Kidney epithelial cell (primary cell): Measurements from ENCODE around the gene KCNQ4. TPM values are rescaled to one million over a fixed set of nuclear protein-coding genes. Genes with fewer than 3 reads are reported as not detected.

Experiments used
- DNase-seq: peaks from one replicate; pipeline ENCODE4 v3.0.0-alpha.2; 2010; ENCODE audit warnings: low read depth
- H3K27me3 ChIP-seq: 2 replicates; pipeline ENCODE4 v1.6.0; 2011; ENCODE audit warnings: low read length; ENCODE audit not compliant: control insufficient read depth, insufficient read depth
- H3K36me3 ChIP-seq: 2 replicates; pipeline ENCODE4 v1.5.1; 2011; ENCODE audit warnings: low read length; ENCODE audit not compliant: control insufficient read depth, insufficient read depth
- H3K4me3 ChIP-seq: 2 replicates; pipeline ENCODE4 v1.5.1; 2011; ENCODE audit warnings: low read depth, mild to moderate bottlenecking, control low read depth, low read length
- total RNA-seq: library from RNA; depleted of rRNA; stranded (reverse); fragments of >200 nt; gene quantifications from 2 replicates; pipeline ENCODE4 v1.2.3, GENCODE V29; 2015
- TF ChIP-seq, protein P1 (sequence below): IDR thresholded peaks from 2 replicates; pipeline ENCODE4 v1.5.1; 2011; ENCODE audit warnings: mild to moderate bottlenecking, moderate library complexity, low read length, control low read depth, inconsistent platforms; ENCODE audit not compliant: insufficient read depth, poor library complexity, severe bottlenecking

The KCNQ4 gene
- total RNA-seq, 1 donor from 2014 or later, result 2.8 TPM

GRCh38 chr1:40879482-40880175 lies 96.0 kb downstream of the KCNQ4 start:
- no peak for DNase-seq
- TF ChIP-seq, protein P1, sequence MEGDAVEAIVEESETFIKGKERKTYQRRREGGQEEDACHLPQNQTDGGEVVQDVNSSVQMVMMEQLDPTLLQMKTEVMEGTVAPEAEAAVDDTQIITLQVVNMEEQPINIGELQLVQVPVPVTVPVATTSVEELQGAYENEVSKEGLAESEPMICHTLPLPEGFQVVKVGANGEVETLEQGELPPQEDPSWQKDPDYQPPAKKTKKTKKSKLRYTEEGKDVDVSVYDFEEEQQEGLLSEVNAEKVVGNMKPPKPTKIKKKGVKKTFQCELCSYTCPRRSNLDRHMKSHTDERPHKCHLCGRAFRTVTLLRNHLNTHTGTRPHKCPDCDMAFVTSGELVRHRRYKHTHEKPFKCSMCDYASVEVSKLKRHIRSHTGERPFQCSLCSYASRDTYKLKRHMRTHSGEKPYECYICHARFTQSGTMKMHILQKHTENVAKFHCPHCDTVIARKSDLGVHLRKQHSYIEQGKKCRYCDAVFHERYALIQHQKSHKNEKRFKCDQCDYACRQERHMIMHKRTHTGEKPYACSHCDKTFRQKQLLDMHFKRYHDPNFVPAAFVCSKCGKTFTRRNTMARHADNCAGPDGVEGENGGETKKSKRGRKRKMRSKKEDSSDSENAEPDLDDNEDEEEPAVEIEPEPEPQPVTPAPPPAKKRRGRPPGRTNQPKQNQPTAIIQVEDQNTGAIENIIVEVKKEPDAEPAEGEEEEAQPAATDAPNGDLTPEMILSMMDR, result no peak
- Histone ChIP-seq H3K4me3 (no peak overlapping the region), H3K27me3 (no peaks in the 10 kb centered on the region), H3K36me3 (no peaks in the 10 kb centered on the region)

DNA sequence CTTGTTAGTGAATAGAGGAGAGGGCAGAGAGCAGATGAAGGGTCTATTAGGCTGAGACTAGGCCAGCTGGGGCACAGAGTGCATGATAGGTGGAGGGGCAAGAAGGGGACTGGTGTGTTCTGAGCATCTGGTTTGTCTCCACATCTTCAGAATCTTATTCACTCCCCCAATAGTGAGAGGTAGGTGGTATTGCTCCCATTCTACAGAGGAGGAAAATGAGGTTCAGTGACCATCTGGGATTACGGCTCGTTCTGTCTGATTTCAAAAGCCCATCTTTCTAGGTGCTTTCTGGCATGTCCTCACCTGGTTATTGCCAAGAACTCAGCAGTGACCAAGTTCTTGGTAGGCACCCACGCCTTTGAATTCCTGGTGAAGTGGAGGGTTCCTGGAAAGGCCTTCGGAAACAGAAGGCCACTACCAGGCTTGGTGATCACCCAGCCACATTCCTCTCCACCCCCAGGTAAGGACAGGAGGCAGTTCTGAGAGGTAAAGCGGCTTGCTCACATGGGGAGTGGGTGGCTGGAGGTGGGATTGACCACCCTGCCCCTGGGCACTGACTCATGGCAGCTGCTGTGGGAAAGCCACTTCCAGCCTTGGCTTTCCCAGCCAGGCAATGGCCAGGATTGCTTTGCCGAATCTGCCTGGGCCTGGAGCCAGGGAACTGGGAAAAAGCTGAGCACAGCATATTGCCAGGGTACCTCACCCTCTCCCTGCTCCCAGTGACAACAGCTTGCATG lies 97.4 kb downstream of the KCNQ4 start:
- no peaks in the 10 kb centered on the region for H3K27me3 ChIP-seq
- H3K36me3 ChIP-seq, result no peaks in the 10 kb centered on the region
- H3K4me3 ChIP-seq, result no peak overlapping the region
- DNase-seq, result no peak
- TF ChIP-seq, protein P1, result no peak

GRCh38 chr1:40884055-40884795 lies 100.6 kb downstream of the KCNQ4 start:
- H3K27me3 ChIP-seq, result no peaks in the 10 kb centered on the region
- DNase-seq, result no peak
- peak overlapping the region; percentile 11 for H3K4me3 ChIP-seq
- TF ChIP-seq, protein P1, result no peak
- H3K36me3 ChIP-seq, result no peaks in the 10 kb centered on the region

DNA sequence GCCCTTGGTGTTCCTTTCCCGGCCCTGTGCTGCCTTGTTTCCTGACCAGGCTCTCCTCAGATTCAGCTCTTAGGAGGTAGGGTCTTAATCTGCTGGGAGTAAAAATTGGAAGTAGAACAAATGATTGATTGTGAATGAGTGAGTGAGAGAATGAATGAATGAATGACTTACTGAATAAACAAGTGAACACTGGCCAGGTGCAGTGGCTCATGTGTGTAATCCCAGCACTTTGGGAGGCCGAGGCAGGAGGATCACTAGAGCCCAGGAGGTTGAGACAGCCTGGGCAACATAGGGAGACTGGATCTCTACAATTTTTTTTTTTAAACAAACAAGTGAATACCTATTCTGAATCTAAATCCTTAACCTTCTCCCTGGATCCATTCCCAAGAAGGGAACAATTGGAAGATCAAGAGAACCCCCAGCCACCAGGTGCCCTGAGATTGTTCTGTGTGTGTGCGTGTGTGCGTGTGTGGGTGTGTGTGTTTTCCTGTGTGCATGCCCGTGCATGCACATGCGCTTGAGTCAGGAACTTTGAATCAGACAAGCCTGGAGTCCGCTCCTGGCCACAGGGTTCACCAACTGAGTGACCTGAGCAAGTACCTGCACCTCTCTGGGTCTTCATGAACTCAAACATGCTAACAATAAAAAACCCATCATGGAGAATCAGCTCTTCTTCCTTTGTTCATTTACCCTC lies 102.9 kb downstream of the KCNQ4 start:
- DNase-seq, result no peak

DNA sequence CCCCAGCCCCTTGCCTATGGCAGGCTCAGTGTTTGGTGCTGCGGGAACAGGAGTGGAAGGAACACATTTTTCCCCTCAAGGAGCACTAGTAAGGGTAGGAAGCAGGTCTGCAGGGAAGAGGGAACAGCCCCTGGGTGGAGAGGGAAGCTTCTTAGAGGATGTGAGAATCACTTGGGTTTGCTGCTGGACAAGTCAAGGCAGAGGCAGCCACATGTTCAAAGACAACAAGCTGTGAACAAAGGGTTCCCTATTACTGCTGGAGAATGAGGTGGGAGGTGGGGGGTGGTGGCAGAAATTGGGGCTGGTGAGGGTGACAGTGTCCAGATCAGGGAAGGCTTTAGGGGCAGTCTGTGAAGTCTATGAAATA lies 103.4 kb downstream of the KCNQ4 start:
- no peaks in the 10 kb centered on the region for H3K27me3 ChIP-seq
- TF ChIP-seq, protein P1, result no peak
- H3K36me3 ChIP-seq, result no peaks in the 10 kb centered on the region
- no peak overlapping the region for H3K4me3 ChIP-seq
- no peak for DNase-seq

More for the DNA sequence above, 102.9 kb downstream of the KCNQ4 start:
- Histone ChIP-seq H3K4me3 (no peak overlapping the region), H3K27me3 (no peaks in the 10 kb centered on the region), H3K36me3 (no peaks in the 10 kb centered on the region)
- TF ChIP-seq, protein P1, result no peak
